ENCODE results near the gene KCNAB1.

The KCNAB1 gene

GRCh38 chr3:156256945-156257344, 136.6 kb downstream of the KCNAB1 start:
- in situ Hi-C loops (cut with HindIII; ENCODE audit: low sequenced_read_pairs) = no loop called here
- no peak overlapping the region for H3K4me3 ChIP-seq (ENCODE audit: low read depth, low read length)
- no peak for DNase-seq (ENCODE audit: low read depth, low spot score)
- TF ChIP-seq CTCF (IDR thresholded peaks at IDR 0.05; ENCODE audit: low read depth, low read length) = no peak

GRCh38 chr3:156258301-156258700, 137.9 kb downstream of the KCNAB1 start:
- no peak overlapping the region for H3K4me3 ChIP-seq (ENCODE audit: low read depth, low read length)
- TF ChIP-seq CTCF (IDR thresholded peaks at IDR 0.05; ENCODE audit: low read depth, low read length) = no peak
- in situ Hi-C loops (cut with HindIII; ENCODE audit: low sequenced_read_pairs) = no loop called here
- no peak for DNase-seq (ENCODE audit: low read depth, low spot score)

- in situ Hi-C loops (cut with HindIII; ENCODE audit: low sequenced_read_pairs) = no loop called here
- TF ChIP-seq CTCF (IDR thresholded peaks at IDR 0.05; ENCODE audit: low read depth, low read length) = no peak
- H3K4me3 ChIP-seq (ENCODE audit: low read depth, low read length) = no peak overlapping the region
- peak; percentile 17 for DNase-seq (ENCODE audit: low read depth, low spot score)
Observed at GRCh38 chr3:156259896-156260295, 139.5 kb downstream of the KCNAB1 start.

- TF ChIP-seq CTCF (IDR thresholded peaks at IDR 0.05; ENCODE audit: low read depth, low read length) = no peak
- H3K4me3 ChIP-seq (ENCODE audit: low read depth, low read length) = no peak overlapping the region
- in situ Hi-C loops (cut with HindIII; ENCODE audit: low sequenced_read_pairs) = no loop called here
- DNase-seq (ENCODE audit: low read depth, low spot score) = no peak
Observed at GRCh38 chr3:156260331-156260730, 140.0 kb downstream of the KCNAB1 start.

GRCh38 chr3:156264771-156265170, 144.4 kb downstream of the KCNAB1 start:
- DNase-seq (ENCODE audit: low read depth, low spot score) = no peak
- no peak for TF ChIP-seq CTCF (IDR thresholded peaks at IDR 0.05; ENCODE audit: low read depth, low read length)
- in situ Hi-C loops (cut with HindIII; ENCODE audit: low sequenced_read_pairs) = no loop called here
- no peak overlapping the region for H3K4me3 ChIP-seq (ENCODE audit: low read depth, low read length)

- TF ChIP-seq CTCF (IDR thresholded peaks at IDR 0.05; ENCODE audit: low read depth, low read length) = no peak
- H3K4me3 ChIP-seq (ENCODE audit: low read depth, low read length) = no peak overlapping the region
- in situ Hi-C loops (cut with HindIII; ENCODE audit: low sequenced_read_pairs) = no loop called here
- DNase-seq (ENCODE audit: low read depth, low spot score) = no peak
Observed at GRCh38 chr3:156271508-156271907, 151.1 kb downstream of the KCNAB1 start.
